Muscle layer of duodenum (tissue), 2 donors: Measurements from ENCODE around the gene WWOX.

Source experiments
- H3K27ac ChIP-seq: one replicate; pipeline ENCODE4 v1.7.0; 2013; ENCODE audit warnings: mild to moderate bottlenecking, low read length
- H3K27me3 ChIP-seq: one replicate; pipeline ENCODE4 v1.7.0; 2013; ENCODE audit warnings: low read depth, mild to moderate bottlenecking, control low read depth, low read length
- H3K36me3 ChIP-seq, 2 donors: one replicate each; pipeline ENCODE4 v1.7.0; 2013; ENCODE audit warnings: low read length in 2 of 2, control low read depth in 1 of 2, mild to moderate bottlenecking in 1 of 2; ENCODE audit not compliant: insufficient read depth in 2 of 2, control insufficient read depth in 1 of 2
- H3K4me1 ChIP-seq, 2 donors: one replicate each; pipeline ENCODE4 v1.7.0; 2013; ENCODE audit warnings: low read length in 2 of 2, mild to moderate bottlenecking in 2 of 2, control low read depth in 1 of 2, moderate library complexity in 1 of 2; ENCODE audit not compliant: insufficient read depth in 2 of 2, control insufficient read depth in 1 of 2
- H3K4me3 ChIP-seq, 2 donors: one replicate each; pipeline ENCODE4 v1.7.0; 2013; ENCODE audit warnings: low read length in 2 of 2, low read depth in 1 of 2, mild to moderate bottlenecking in 1 of 2
- H3K9me3 ChIP-seq, 2 donors: one replicate each; pipeline ENCODE4 v1.7.0; 2013; ENCODE audit warnings: low read length in 2 of 2, control low read depth in 1 of 2, mild to moderate bottlenecking in 1 of 2; ENCODE audit not compliant: control insufficient read depth in 1 of 2
- donor health status: healthy.

The WWOX gene

GRCh38 chr16:78106686-78107085 lies 7.2 kb downstream of the WWOX start:
- Histone ChIP-seq H3K36me3 (peaks cover 3 to 4% of the 10 kb centered on the region in 2 donors), H3K9me3 (no peaks in the 10 kb centered on the region), H3K27me3 (no peaks in the 10 kb centered on the region), H3K27ac (no peak overlapping the region), H3K4me3 (no peak overlapping the region), H3K4me1 (no peaks in the 10 kb centered on the region)

GRCh38 chr16:78108451-78108850 lies 9.0 kb downstream of the WWOX start:
- Histone ChIP-seq H3K4me1 (no peaks in the 10 kb centered on the region), H3K4me3 (no peak overlapping the region), H3K27me3 (no peaks in the 10 kb centered on the region), H3K36me3 (peaks cover 3 to 7% of the 10 kb centered on the region in 2 donors), H3K27ac (no peak overlapping the region), H3K9me3 (no peaks in the 10 kb centered on the region)

- no peaks in the 10 kb centered on the region for H3K27me3 ChIP-seq
- H3K27ac ChIP-seq = no peak overlapping the region
- no peak overlapping the region for H3K4me3 ChIP-seq
- no peaks in the 10 kb centered on the region for H3K4me1 ChIP-seq
- peaks cover 8 to 13% of the 10 kb centered on the region in 2 donors for H3K36me3 ChIP-seq
- H3K9me3 ChIP-seq = no peaks in the 10 kb centered on the region
These were observed 13.8 kb downstream of the WWOX start for GRCh38 chr16:78113258-78113657.

- peaks cover 6 to 27% of the 10 kb centered on the region in 2 donors for H3K36me3 ChIP-seq
- H3K27ac ChIP-seq = no peak overlapping the region
- H3K4me1 ChIP-seq = no peaks in the 10 kb centered on the region
- no peaks in the 10 kb centered on the region for H3K9me3 ChIP-seq
- H3K4me3 ChIP-seq = no peak overlapping the region
- no peaks in the 10 kb centered on the region for H3K27me3 ChIP-seq
These were observed 16.2 kb downstream of the WWOX start for GRCh38 chr16:78115659-78116058.

- Histone ChIP-seq H3K36me3 (peaks cover 5 to 23% of the 10 kb centered on the region in 2 donors), H3K4me3 (no peak overlapping the region)
These were observed 17.5 kb downstream of the WWOX start for GRCh38 chr16:78116946-78117345.

GRCh38 chr16:78117391-78117790 lies 17.9 kb downstream of the WWOX start:
- no peak overlapping the region for H3K4me3 ChIP-seq
- no peaks in the 10 kb centered on the region for H3K9me3 ChIP-seq
- H3K27me3 ChIP-seq = no peaks in the 10 kb centered on the region
- H3K27ac ChIP-seq = no peak overlapping the region
- H3K4me1 ChIP-seq = no peaks in the 10 kb centered on the region
- peaks cover 5 to 23% of the 10 kb centered on the region in 2 donors for H3K36me3 ChIP-seq

More at GRCh38 chr16:78116946-78117345, 17.5 kb downstream of the WWOX start:
- H3K9me3 ChIP-seq = no peaks in the 10 kb centered on the region
- no peak overlapping the region for H3K27ac ChIP-seq
- no peaks in the 10 kb centered on the region for H3K27me3 ChIP-seq
- no peaks in the 10 kb centered on the region for H3K4me1 ChIP-seq

GRCh38 chr16:78118469-78119025 lies 19.1 kb downstream of the WWOX start:
- no peak overlapping the region for H3K4me3 ChIP-seq
- H3K36me3 ChIP-seq = peaks cover 5 to 23% of the 10 kb centered on the region in 2 donors

GRCh38 chr16:78122774-78123315 lies 23.4 kb downstream of the WWOX start:
- Histone ChIP-seq H3K36me3 (peaks cover 0 to 17% of the 10 kb centered on the region in 2 donors), H3K9me3 (no peaks in the 10 kb centered on the region), H3K4me3 (no peak overlapping the region), H3K27me3 (no peaks in the 10 kb centered on the region), H3K4me1 (peaks cover 5 to 14% of the 10 kb centered on the region in 2 donors), H3K27ac (no peak overlapping the region)

More at GRCh38 chr16:78118469-78119025, 19.1 kb downstream of the WWOX start:
- Histone ChIP-seq H3K27ac (no peak overlapping the region), H3K9me3 (no peaks in the 10 kb centered on the region), H3K4me1 (no peaks in the 10 kb centered on the region), H3K27me3 (no peaks in the 10 kb centered on the region)

- Histone ChIP-seq H3K9me3 (no peaks in the 10 kb centered on the region), H3K4me1 (peaks cover 5 to 24% of the 10 kb centered on the region in 2 donors), H3K36me3 (peaks cover 0 to 2% of the 10 kb centered on the region in 2 donors), H3K27ac (no peak overlapping the region), H3K27me3 (no peaks in the 10 kb centered on the region), H3K4me3 (no peak overlapping the region)
These were observed 25.8 kb downstream of the WWOX start for GRCh38 chr16:78125112-78125844.

- H3K36me3 ChIP-seq = peaks cover 0 to 8% of the 10 kb centered on the region in 2 donors
- H3K4me1 ChIP-seq = peaks cover 5 to 24% of the 10 kb centered on the region in 2 donors
- no peaks in the 10 kb centered on the region for H3K27me3 ChIP-seq
- H3K4me3 ChIP-seq = no peak overlapping the region
- no peak overlapping the region for H3K27ac ChIP-seq
- no peaks in the 10 kb centered on the region for H3K9me3 ChIP-seq
These were observed 27.2 kb downstream of the WWOX start for GRCh38 chr16:78126662-78127061.

GRCh38 chr16:78127130-78127529 lies 27.7 kb downstream of the WWOX start:
- no peaks in the 10 kb centered on the region for H3K9me3 ChIP-seq
- H3K27ac ChIP-seq = no peak overlapping the region

More at GRCh38 chr16:78127130-78127529, 27.7 kb downstream of the WWOX start:
- Histone ChIP-seq H3K27me3 (no peaks in the 10 kb centered on the region), H3K36me3 (peaks cover 0 to 8% of the 10 kb centered on the region in 2 donors), H3K4me1 (peaks cover 5 to 24% of the 10 kb centered on the region in 2 donors), H3K4me3 (no peak overlapping the region)
